Heart left ventricle (tissue), 16 donors: ENCODE data around the gene DEPDC5. TPM values are rescaled to one million over a fixed set of nuclear protein-coding genes. Genes with fewer than 3 reads are reported as not detected.
"Not testable (repeated sequence)": the region's sequence is repeated elsewhere in the genome, so short reads cannot be mapped to it uniquely, and the experiment has no call there.

Source experiments
- ATAC-seq, 4 donors: fragments of 200-7000 bp; cut with Tn5 transposase; one replicate each; pipeline ENCODE4 v1.9.1; 2020 to 2022; ENCODE audit warnings: moderate library complexity in 4 of 4, mild to moderate bottlenecking in 3 of 4, moderate number of reproducible peaks in 1 of 4
- DNase-seq, 5 donors: peaks; one replicate each; pipeline ENCODE4 v3.0.0-alpha.2; 2020
- H3K27ac ChIP-seq, 12 donors: fragments of 200-600 bp; sonication (generic) in 4 of 12; one replicate each; pipeline versions ENCODE4 v1.5.0 to v1.8.0; 2016 to 2022; ENCODE audit warnings: mild to moderate bottlenecking in 2 of 12
- H3K27me3 ChIP-seq, 9 donors: fragments of 200-600 bp; sonication (generic) in 2 of 9; one replicate each; pipeline versions ENCODE4 v1.5.1 to v1.8.0; 2016 to 2022; ENCODE audit warnings: mild to moderate bottlenecking in 3 of 9
- H3K36me3 ChIP-seq, 9 donors: fragments of 200-600 bp; sonication (generic) in 2 of 9; one replicate each; pipeline versions ENCODE4 v1.5.0 to v1.8.0; 2018 to 2022; ENCODE audit warnings: mild to moderate bottlenecking in 2 of 9
- H3K4me1 ChIP-seq, 12 donors: fragments of 200-600 bp; sonication (generic) in 4 of 12; one replicate each; pipeline versions ENCODE4 v1.5.0 to v1.8.0; 2016 to 2022; ENCODE audit warnings: mild to moderate bottlenecking in 3 of 12
- H3K4me3 ChIP-seq, 12 donors: fragments of 200-600 bp; sonication (generic) in 4 of 12; one replicate each; pipeline versions ENCODE4 v1.5.0 to v1.8.0; 2017 to 2022; ENCODE audit warnings: mild to moderate bottlenecking in 9 of 12, moderate library complexity in 4 of 12
- H3K9me3 ChIP-seq, 12 donors: fragments of 200-600 bp; sonication (generic) in 4 of 12; one replicate each; pipeline versions ENCODE4 v1.5.0 to v1.8.0; 2016 to 2022; ENCODE audit warnings: mild to moderate bottlenecking in 1 of 12
- CTCF ChIP-seq, 12 donors: fragments of 200-600 bp; sonication (generic) in 4 of 12; IDR thresholded peaks; one replicate each; pipeline versions ENCODE4 v1.5.0 to v1.8.0; 2018 to 2022; ENCODE audit warnings: antibody characterized with exemption in 12 of 12, mild to moderate bottlenecking in 5 of 12
- POLR2A ChIP-seq, 2 donors: fragments of 450-650 bp; IDR thresholded peaks; one replicate each; pipeline ENCODE4 v1.6.1; 2017; ENCODE audit warnings: antibody characterized with exemption in 2 of 2, mild to moderate bottlenecking in 2 of 2, moderate library complexity in 2 of 2
- WGBS, 4 donors: extraction: QIAGEN DNeasy Blood & Tissue Kit in 2 of 4; methylation state at CpG; one replicate each; pipeline versions ENCODE4 v1.1.5 to v1.1.7; 2013 to 2018; 5-methylcytosine and 5-hydroxymethylcytosine counted together
- intact Hi-C, 10 donors: fragments of 100-400 bp; cut with DNase I; formaldehyde crosslinking; loops; one replicate each; pipeline versions ENCODE4 v1.11.1 to v1.14.2; 2022
- polyA plus RNA-seq, 2 donors: library from polyadenylated mRNA; stranded (reverse); fragments of 200-250 nt; gene quantifications; one replicate each; pipeline ENCODE4 v1.2.3, GENCODE V29; 2013
- total RNA-seq, 9 donors: library from RNA; depleted of rRNA in 2 of 9; stranded (reverse); fragments of >200 nt in 2 of 9; fragmentation: NEBNext Ultra II Directional in 3 of 9; extraction: Animal tissue kit (Norgen Biotek cat#: 25700) in 3 of 9; gene quantifications; one replicate each; pipeline versions ENCODE4 v1.1.0 to v1.2.4, GENCODE V29; 2016 to 2023
- donor health status: ischemic (EF 13 %, LVEDD 7.1; RV severe dilation, severe dysfunction).
- donor health status: healthy with polysubstance abuse.
- donor health status: DM: no; HTN: yes; CAD: no.
- donor health status: DM: no; HTN: no; CAD: no.
- donor health status: ischemic (EF 25% LVEDD 6.9; RV normal size, moderate dysfunction).
- donor health status: ischemic (EF 25% LVEDD 5.7; RV mildly dilated, moderate dysfunction).
- donor health status: healthy.
- donor health status: DM: yes; HTN: yes; CAD: no.
- donor health status: ischemic (EF 35%, LVEDD 5.7; RV mildly dilated, moderate dysfunction).
- donor health status: nonischemic (EF 11% LVEDD 7.7; RV severe dilation, severe dysfunction).
- donor health status: DM: yes; HTN: yes; CAD: no.
- donor health status: PGD.
- donor health status: ischemic (EF 29% LVEDD 5.4; RV normal size, mild dysfunction).
- donor health status: nonischemic (EF 23%, LVEDD 6.1; RV moderate dilation, normal function).

The DEPDC5 gene
- total and polyA plus RNA-seq, 11 donors = 5.7 to 21.4 (median 10.4) TPM

DNA sequence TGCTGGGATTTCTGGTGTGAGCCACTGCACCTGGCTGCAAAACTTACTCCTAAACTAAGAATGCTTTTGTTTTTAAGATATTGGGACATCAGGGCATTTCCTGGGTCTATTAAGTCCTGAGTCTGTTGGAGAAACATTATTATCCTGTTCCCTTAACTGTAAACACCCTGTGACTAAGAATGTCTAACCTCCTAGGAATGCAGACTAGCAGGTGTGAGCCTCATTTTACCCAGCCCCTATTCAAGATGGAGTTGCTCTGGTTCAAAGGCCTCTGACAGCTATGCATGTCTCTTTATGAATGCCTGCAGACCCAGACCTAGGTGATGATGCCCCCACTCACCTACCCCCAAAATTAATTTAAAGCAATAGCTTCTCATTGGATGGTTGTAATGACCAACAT, 46.2 kb downstream of the DEPDC5 start:
- no peaks in the 10 kb centered on the region for H3K9me3 ChIP-seq
- TF ChIP-seq POLR2A (IDR thresholded peaks at IDR 0.05) (no peak), CTCF (IDR thresholded peaks at IDR 0.05) (no peak)
- H3K4me1 ChIP-seq = no peaks in the 10 kb centered on the region
- no peak overlapping the region for H3K27ac ChIP-seq
- no peak for ATAC-seq
- H3K36me3 ChIP-seq = peaks cover 0 to 99% (median 93%) of the 10 kb centered on the region in 9 donors
- H3K4me3 ChIP-seq = no peak overlapping the region
- intact Hi-C loops = no loop called here
- no peaks in the 10 kb centered on the region for H3K27me3 ChIP-seq
- DNase-seq = no peak

DNA sequence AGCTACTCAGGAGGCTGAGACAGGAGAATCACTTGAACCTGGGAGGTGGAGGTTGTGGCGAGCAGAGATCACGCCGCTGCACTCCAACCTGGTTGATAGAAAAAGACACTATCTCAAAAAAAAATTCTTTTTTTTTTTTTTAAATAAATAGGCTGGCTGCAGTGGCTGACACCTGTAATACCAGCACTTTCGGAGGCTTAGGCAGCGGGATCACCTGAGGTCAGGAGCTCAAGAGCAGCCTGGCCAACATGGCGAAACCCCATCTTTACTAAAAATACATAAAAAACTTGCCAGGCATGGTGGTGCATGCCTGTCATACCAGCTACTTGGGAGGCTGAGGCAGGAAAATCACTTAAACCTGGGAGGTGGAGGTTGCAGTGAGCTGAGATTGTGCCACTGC, 47.0 kb downstream of the DEPDC5 start:
- H3K36me3 ChIP-seq = peaks cover 0 to 100% (median 98%) of the 10 kb centered on the region in 9 donors
- H3K9me3 ChIP-seq, DNase-seq, intact Hi-C loops, ATAC-seq, H3K27ac ChIP-seq, H3K27me3 ChIP-seq, H3K4me1 ChIP-seq, H3K4me3 ChIP-seq: not testable (repeated sequence)
- 98 to 99% (median 98%) methylated on average over 6 of the region's 6 CpGs for WGBS, 4 donors

GRCh38 chr22:31802575-31802974, 48.8 kb downstream of the DEPDC5 start:
- intact Hi-C loops = no loop called here
- Histone ChIP-seq H3K36me3 (peaks cover 0 to 100% (median 99%) of the 10 kb centered on the region in 9 donors), H3K27ac (no peak overlapping the region), H3K27me3 (no peaks in the 10 kb centered on the region), H3K9me3 (no peaks in the 10 kb centered on the region), H3K4me1 (no peaks in the 10 kb centered on the region), H3K4me3 (no peak overlapping the region)
- TF ChIP-seq POLR2A (IDR thresholded peaks at IDR 0.05) (no peak), CTCF (IDR thresholded peaks at IDR 0.05) (no peak)
- no peak for DNase-seq
- no peak for ATAC-seq
- WGBS, 4 donors = 92 to 100% (median 96%) methylated on average over 7 of the region's 7 CpGs

GRCh38 chr22:31806751-31807150, 52.9 kb downstream of the DEPDC5 start:
- TF ChIP-seq POLR2A (IDR thresholded peaks at IDR 0.05) = no peak
- TF ChIP-seq CTCF (IDR thresholded peaks at IDR 0.05) = no peak
- no peak for DNase-seq
- Histone ChIP-seq H3K27me3 (no peaks in the 10 kb centered on the region), H3K4me3 (no peak overlapping the region), H3K9me3 (no peaks in the 10 kb centered on the region), H3K4me1 (no peaks in the 10 kb centered on the region), H3K36me3 (peaks cover 0 to 99% (median 87%) of the 10 kb centered on the region in 9 donors), H3K27ac (no peak overlapping the region)
- ATAC-seq = no peak
- intact Hi-C loops = no loop called here
- WGBS, 4 donors = 93 to 98% (median 97%) methylated on average over 4 of the region's 4 CpGs

DNA sequence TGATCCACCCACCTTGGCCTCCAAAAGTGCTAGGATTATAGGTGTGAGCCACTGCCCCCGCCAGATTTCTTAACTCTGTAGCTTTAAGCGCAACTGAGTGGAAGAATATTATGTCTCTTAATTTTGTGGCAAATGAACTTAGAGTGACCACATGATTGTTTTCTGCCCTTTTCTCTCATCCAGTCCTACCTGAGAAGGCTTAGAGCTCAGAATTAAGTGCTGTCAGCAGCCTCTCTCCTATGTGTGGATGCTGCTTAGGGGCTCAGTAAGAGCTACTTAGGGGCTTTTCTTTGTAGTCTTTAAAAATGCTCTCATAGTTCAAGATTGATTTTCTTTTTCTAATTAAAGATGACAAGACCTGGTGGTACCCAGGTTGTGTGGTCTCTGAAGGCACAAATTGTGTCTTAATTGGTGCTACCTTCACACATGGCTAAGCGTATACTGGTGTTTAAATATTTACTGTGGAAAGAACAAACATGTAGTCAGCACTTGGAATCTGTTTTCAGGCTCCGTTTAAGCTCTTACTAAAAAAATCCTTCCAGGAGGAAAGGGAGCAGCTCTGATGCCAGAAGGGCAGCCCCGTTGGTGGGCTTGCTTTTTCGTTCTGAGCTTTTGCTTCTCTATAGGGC, 59.3 kb downstream of the DEPDC5 start:
- peaks cover 0 to 97% (median 90%) of the 10 kb centered on the region in 9 donors for H3K36me3 ChIP-seq
- no peak for ATAC-seq
- intact Hi-C loops = no loop called here
- no peaks in the 10 kb centered on the region for H3K27me3 ChIP-seq
- H3K9me3 ChIP-seq = no peaks in the 10 kb centered on the region
- no peaks in the 10 kb centered on the region for H3K4me1 ChIP-seq
- WGBS, 4 donors = 88 to 91% (median 90%) methylated on average over 6 of the region's 6 CpGs
- no peak overlapping the region for H3K4me3 ChIP-seq
- no peak for TF ChIP-seq POLR2A (IDR thresholded peaks at IDR 0.05)
- no peak for TF ChIP-seq CTCF (IDR thresholded peaks at IDR 0.05)
- no peak for DNase-seq
- no peak overlapping the region for H3K27ac ChIP-seq

GRCh38 chr22:31813898-31814297, 60.1 kb downstream of the DEPDC5 start:
- ATAC-seq, DNase-seq, H3K9me3 ChIP-seq, H3K4me1 ChIP-seq, H3K27me3 ChIP-seq, H3K27ac ChIP-seq, intact Hi-C loops, H3K4me3 ChIP-seq: not testable (repeated sequence)
- WGBS, 4 donors = 89 to 95% (median 93%) methylated on average over 7 of the region's 7 CpGs
- H3K36me3 ChIP-seq = peaks cover 0 to 99% (median 92%) of the 10 kb centered on the region in 9 donors
